HEK293 (cell line): ENCODE data around the gene PPP2R1B.

ENCODE experiments used
- CTCF ChIA-PET: fragments of 350-600 bp; formaldehyde crosslinking; extraction: SDS; loops from one replicate; lab custom pipeline; 2021; ENCODE audit warnings: antibody characterized with exemption; lab: Yijun Ruan, JAX
- POLR2A ChIA-PET: fragments of 300-600 bp; formaldehyde crosslinking; extraction: SDS; loops from one replicate; lab custom pipeline; 2020; ENCODE audit warnings: antibody characterized with exemption, inconsistent platforms; lab: Yijun Ruan, JAX
- H3K27ac ChIP-seq: fragments of 200-500 bp; sonication (Bioruptor generic); 2 replicates; pipeline ENCODE4 v1.5.1; 2014; ENCODE audit warnings: low read depth, low read length, control low read depth, inconsistent platforms; ENCODE audit errors: extremely low read depth
- H3K36me3 ChIP-seq, 2 experiments: fragments of 200-500 bp in 1 of 2; sonication (Bioruptor generic) in 1 of 2; 1 replicate in 1 of 2; 2 replicates in 1 of 2; pipeline ENCODE4 v1.5.1; 2014 to 2017; ENCODE audit warnings: inconsistent platforms in 2 of 2, low read length in 2 of 2; ENCODE audit not compliant: control insufficient read depth in 2 of 2, insufficient read depth in 1 of 2
- H3K4me1 ChIP-seq: fragments of 200-500 bp; sonication (Bioruptor generic); 2 replicates; pipeline ENCODE4 v1.5.1; 2014; ENCODE audit warnings: mild to moderate bottlenecking, low read length, inconsistent platforms; ENCODE audit not compliant: control insufficient read depth, insufficient read depth
- H3K4me3 ChIP-seq: 2 replicates; pipeline ENCODE4 v1.5.1; 2011; ENCODE audit warnings: low read depth, mild to moderate bottlenecking, control low read depth, low read length, moderate library complexity
- H3K9me3 ChIP-seq: fragments of 200-500 bp; sonication (Bioruptor generic); 2 replicates; pipeline ENCODE4 v1.5.1; 2014; ENCODE audit warnings: low read depth, low read length, inconsistent platforms; ENCODE audit not compliant: control insufficient read depth, insufficient read depth
- AEBP2 ChIP-seq: fragments of 450-650 bp; formaldehyde crosslinking; IDR thresholded peaks from 2 replicates; pipeline ENCODE4 v1.5.1; 2016; ENCODE audit warnings: missing biosample characterization, missing genetic modification characterization, borderline replicate concordance
- HOXA7 ChIP-seq: sonication (generic); formaldehyde crosslinking; IDR thresholded peaks from 2 replicates; pipeline ENCODE4 v1.8.1; 2022; ENCODE audit warnings: missing genetic modification reagents, borderline replicate concordance
- HOXD13 ChIP-seq: sonication (generic); formaldehyde crosslinking; IDR thresholded peaks from 2 replicates; pipeline ENCODE4 v1.8.0; 2022; ENCODE audit warnings: missing genetic modification reagents, borderline replicate concordance
- INSM2 ChIP-seq: fragments of 450-650 bp; formaldehyde crosslinking; IDR thresholded peaks from 2 replicates; pipeline ENCODE4 v1.5.1; 2016; ENCODE audit warnings: missing biosample characterization, missing genetic modification characterization
- REST ChIP-seq: fragments of 450-650 bp; formaldehyde crosslinking; IDR thresholded peaks from 2 replicates; pipeline ENCODE4 v1.5.1; 2016; ENCODE audit warnings: missing biosample characterization, missing genetic modification characterization
- TSHZ1 ChIP-seq: fragments of 450-650 bp; formaldehyde crosslinking; IDR thresholded peaks from 2 replicates; pipeline ENCODE4 v1.5.1; 2016; ENCODE audit warnings: missing biosample characterization, missing genetic modification characterization, borderline replicate concordance
- ZBTB20 ChIP-seq: fragments of 450-650 bp; formaldehyde crosslinking; IDR thresholded peaks from 2 replicates; pipeline ENCODE4 v1.5.1; 2016; ENCODE audit warnings: missing biosample characterization, missing genetic modification characterization
- ZNF148 ChIP-seq: fragments of 450-650 bp; formaldehyde crosslinking; IDR thresholded peaks from 2 replicates; pipeline ENCODE4 v1.5.0; 2017; ENCODE audit warnings: missing biosample characterization, missing genetic modification characterization, borderline replicate concordance
- ZNF341 ChIP-seq: fragments of 450-650 bp; formaldehyde crosslinking; IDR thresholded peaks from 2 replicates; pipeline ENCODE4; 2016; ENCODE audit warnings: low read depth, missing biosample characterization, missing genetic modification characterization
- ZNF416 ChIP-seq: fragments of 450-650 bp; formaldehyde crosslinking; IDR thresholded peaks from 2 replicates; pipeline ENCODE4 v1.5.1; 2016; ENCODE audit warnings: missing biosample characterization, missing genetic modification characterization
- ZNF488 ChIP-seq: fragments of 450-650 bp; formaldehyde crosslinking; IDR thresholded peaks from 2 replicates; pipeline ENCODE4 v1.5.1; 2016; ENCODE audit warnings: missing biosample characterization, missing genetic modification characterization
- ZNF510 ChIP-seq: fragments of 450-650 bp; formaldehyde crosslinking; IDR thresholded peaks from 2 replicates; pipeline ENCODE4 v1.5.1; 2018; ENCODE audit warnings: mild to moderate bottlenecking, missing genetic modification characterization, missing biosample characterization; ENCODE audit not compliant: insufficient replicate concordance
- ZNF549 ChIP-seq: fragments of 450-650 bp; IDR thresholded peaks from 2 replicates; pipeline ENCODE4 v1.5.1; 2018; ENCODE audit warnings: missing biosample characterization, missing genetic modification characterization, mild to moderate bottlenecking, inconsistent platforms, moderate library complexity
- ZNF561 ChIP-seq: fragments of 450-650 bp; IDR thresholded peaks from 2 replicates; pipeline ENCODE4 v1.5.1; 2018; ENCODE audit warnings: missing biosample characterization, missing genetic modification characterization, borderline replicate concordance
- ZNF629 ChIP-seq: fragments of 450-650 bp; formaldehyde crosslinking; IDR thresholded peaks from 2 replicates; pipeline ENCODE4 v1.5.1; 2017; ENCODE audit warnings: missing biosample characterization, missing genetic modification characterization
- ZNF654 ChIP-seq: fragments of 450-650 bp; formaldehyde crosslinking; IDR thresholded peaks from 2 replicates; pipeline ENCODE4 v1.5.1; 2016; ENCODE audit warnings: low read depth, missing biosample characterization, missing genetic modification characterization
- ZNF677 ChIP-seq: fragments of 450-650 bp; IDR thresholded peaks from 2 replicates; pipeline ENCODE4 v1.5.0; 2018; ENCODE audit warnings: missing biosample characterization, mild to moderate bottlenecking, missing genetic modification characterization, moderate library complexity
- ZNF704 ChIP-seq: fragments of 450-650 bp; formaldehyde crosslinking; IDR thresholded peaks from 2 replicates; pipeline ENCODE4 v1.5.1; 2016; ENCODE audit warnings: missing biosample characterization, missing genetic modification characterization

The PPP2R1B gene

GRCh38 chr11:111735262-111736116, 30.7 kb downstream of the PPP2R1B start:
- Histone ChIP-seq H3K4me3 (no peak overlapping the region), H3K4me1 (peaks cover 2% of the 10 kb centered on the region; the same call in 1 of the 2 replicates), H3K36me3 (peaks cover 0 to 19% of the 10 kb centered on the region in 2 experiments; a peak in 1 of 3 replicates), H3K9me3 (no peaks in the 10 kb centered on the region), H3K27ac (no peak overlapping the region; the same call in 1 of the 2 replicates)
- ChIA-PET CTCF (interaction anchor here (0.9 kb wide), 1 partner anchor 41 kb away, joined by 3 read pairs; no protein-coding TSS in a partner anchor), POLR2A (no interaction called here)
- TF ChIP-seq REST (tag by site-specific recombination): no peak
- TF ChIP-seq ZNF677 (tag by site-specific recombination): no peak
- TF ChIP-seq ZNF488 (tag by site-specific recombination): no peak
- TF ChIP-seq ZNF704: no peak
- no peak for TF ChIP-seq ZNF561 (tag by site-specific recombination)
- TF ChIP-seq ZNF629 (tag by site-specific recombination): peak; percentile 69; the same call in 1 of the 2 replicates
- TF ChIP-seq AEBP2 (tag by site-specific recombination): no peak
- 0 out of 2 replicates have a peak, but pooled peaks have one; percentile 9 for TF ChIP-seq ZBTB20
- TF ChIP-seq ZNF654: no peak
- no peak for TF ChIP-seq HOXD13 (CRISPR knock-in tag)
- TF ChIP-seq TSHZ1 (tag by site-specific recombination): no peak; the same call in 1 of the 2 replicates
- 0 out of 2 replicates have a peak, but pooled peaks have one; percentile 43 for TF ChIP-seq INSM2 (tag by site-specific recombination)
- TF ChIP-seq ZNF549 (tag by site-specific recombination): no peak
- TF ChIP-seq ZNF510 (tag by site-specific recombination): no peak
- TF ChIP-seq ZNF341 (tag by site-specific recombination): no peak
- no peak for TF ChIP-seq ZNF416
- no peak for TF ChIP-seq ZNF148 (tag by site-specific recombination)
- no peak for TF ChIP-seq HOXA7 (CRISPR knock-in tag)
